Effector memory CD8-positive, alpha-beta T cell (primary cell): ENCODE data around the gene FHIT.

Experiments
- ATAC-seq: fragments of 150-1000 bp; cut with Tn5 transposase; replicated peaks from 2 replicates; pipeline ENCODE4 v1.10.0; 2021; ENCODE audit warnings: mild to moderate bottlenecking, moderate library complexity
- DNase-seq, 3 experiments: peaks; one replicate each; pipeline ENCODE4 v3.0.0; 2021
- H3K27ac Mint-ChIP-seq, 2 donors: one replicate each; pipeline ENCODE4 v1.8.0; 2022; ENCODE audit warnings: mild to moderate bottlenecking in 2 of 2, mixed read lengths in 2 of 2, moderate library complexity in 2 of 2
- H3K27me3 Mint-ChIP-seq, 2 donors: one replicate each; pipeline ENCODE4 v1.8.0; 2022; ENCODE audit warnings: mixed read lengths in 2 of 2
- H3K36me3 Mint-ChIP-seq: one replicate; pipeline ENCODE4 v1.8.0; 2022; ENCODE audit warnings: mild to moderate bottlenecking, moderate library complexity, mixed read lengths; ENCODE audit not compliant: insufficient read depth
- H3K4me1 Mint-ChIP-seq, 2 donors: one replicate each; pipeline ENCODE4 v1.8.0; 2022; ENCODE audit warnings: low read depth in 2 of 2, mixed read lengths in 2 of 2
- H3K4me3 Mint-ChIP-seq, 2 donors: one replicate each; pipeline ENCODE4 v1.8.0; 2022; ENCODE audit warnings: mild to moderate bottlenecking in 2 of 2, mixed read lengths in 2 of 2, moderate library complexity in 2 of 2
- H3K9me3 Mint-ChIP-seq, 2 donors: one replicate each; pipeline ENCODE4 v1.8.0; 2022; ENCODE audit warnings: mixed read lengths in 2 of 2

The FHIT gene

DNA sequence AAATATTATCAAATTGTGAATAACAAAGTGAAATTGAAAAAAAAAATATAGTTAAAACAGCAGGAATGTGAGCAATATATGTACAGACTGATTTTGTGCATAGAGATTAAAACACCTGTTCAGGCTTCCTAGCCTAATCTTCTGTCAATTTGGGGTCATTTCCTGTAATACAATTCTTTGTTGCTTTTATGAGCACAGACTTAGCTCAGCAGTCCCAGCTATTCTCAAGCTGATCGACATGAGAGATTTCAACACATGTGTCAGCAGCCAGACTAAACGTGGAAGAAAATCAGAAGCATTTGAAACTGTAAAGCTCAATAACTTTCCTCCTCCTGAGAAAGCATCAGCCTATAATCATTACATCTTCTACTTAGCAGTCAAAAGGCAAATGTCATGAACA, 1.6 kb upstream of the FHIT start:
- H3K36me3 Mint-ChIP-seq: peaks cover 5% of the 10 kb centered on the region
- peaks cover 6 to 14% of the 10 kb centered on the region in 2 donors for H3K4me1 Mint-ChIP-seq
- H3K27ac Mint-ChIP-seq: no peak overlapping the region
- H3K4me3 Mint-ChIP-seq: peak overlapping the region; percentile 58 to 83
- H3K27me3 Mint-ChIP-seq: peaks cover 12 to 17% of the 10 kb centered on the region in 2 donors
- ATAC-seq (no peak), DNase-seq (no peak)
- H3K9me3 Mint-ChIP-seq: no peaks in the 10 kb centered on the region

DNA sequence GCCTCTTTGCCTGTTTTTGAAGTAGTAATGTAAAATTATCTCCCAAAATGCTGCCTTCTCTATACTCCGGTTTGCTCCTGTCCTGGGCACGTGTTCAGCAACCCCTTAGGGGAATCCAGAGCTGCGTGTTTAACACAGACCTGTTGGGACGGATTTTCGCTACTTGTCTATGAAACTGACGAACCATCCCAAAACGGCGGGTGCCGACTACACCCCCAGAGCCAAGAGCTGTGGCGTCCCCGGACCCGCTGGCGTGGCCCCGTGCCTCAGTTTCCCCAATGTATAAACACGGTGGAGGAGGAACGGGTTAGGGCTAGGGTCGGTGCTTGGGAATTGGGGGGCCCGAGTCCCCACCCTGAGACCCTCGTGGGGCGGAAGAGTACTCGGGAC, 473 bp downstream of the FHIT start:
- H3K4me1 Mint-ChIP-seq: peaks cover 6 to 14% of the 10 kb centered on the region in 2 donors
- no peak for ATAC-seq

DNA sequence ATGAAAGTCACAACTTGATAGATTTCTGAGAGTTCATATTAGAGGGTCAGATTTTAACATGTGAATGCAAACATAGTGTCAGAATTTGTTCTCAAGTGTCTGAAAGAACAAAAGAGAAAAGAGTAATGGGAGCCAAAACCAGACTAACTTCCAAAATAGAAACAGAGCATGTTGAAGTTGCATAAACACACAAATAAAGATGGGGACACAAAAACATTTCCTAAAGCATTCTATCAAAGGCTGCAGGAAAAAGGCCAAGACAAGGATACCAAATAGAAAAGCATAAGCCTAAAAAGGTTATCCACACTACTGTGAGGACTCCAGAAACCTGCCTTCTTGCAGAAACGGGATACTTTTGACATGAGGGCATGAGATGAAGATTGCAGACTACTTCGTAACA, 2.8 kb downstream of the FHIT start:
- Mint-ChIP-seq H3K9me3 (no peaks in the 10 kb centered on the region), H3K36me3 (peaks cover 5% of the 10 kb centered on the region), H3K27ac (no peak overlapping the region), H3K27me3 (peaks cover 12 to 37% of the 10 kb centered on the region in 2 donors), H3K4me1 (peaks cover 6 to 14% of the 10 kb centered on the region in 2 donors), H3K4me3 (no peak overlapping the region)
- ATAC-seq: no peak
- no peak for DNase-seq

More for the DNA sequence above, 473 bp downstream of the FHIT start:
- Mint-ChIP-seq H3K36me3 (peaks cover 5% of the 10 kb centered on the region), H3K4me3 (peak overlapping the region; percentile 58 to 83), H3K27me3 (peaks cover 12 to 33% of the 10 kb centered on the region in 2 donors), H3K27ac (peak overlapping the region in 1 of 2 donors; percentile 39), H3K9me3 (no peaks in the 10 kb centered on the region)
- no peak for DNase-seq

DNA sequence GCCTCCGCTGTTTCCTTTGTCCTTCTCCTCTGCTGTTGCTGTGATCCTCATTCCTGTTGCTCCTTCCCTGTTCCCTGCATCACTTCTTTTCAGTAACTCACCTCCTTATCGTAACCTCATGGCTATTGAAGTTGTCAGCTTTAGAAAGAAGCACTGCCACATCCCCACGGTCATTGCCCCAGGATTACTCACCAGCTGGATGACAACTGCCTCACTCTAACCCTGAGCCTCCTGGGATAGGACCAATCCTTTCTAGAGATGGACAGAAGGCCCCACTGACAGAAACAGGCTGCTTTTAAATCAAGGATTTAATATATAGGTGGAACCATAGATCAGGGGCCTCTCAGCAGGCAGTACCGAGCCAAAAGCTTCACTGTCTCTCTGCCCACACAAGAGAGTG, 4.1 kb downstream of the FHIT start:
- DNase-seq (no peak), ATAC-seq (no peak)
- Mint-ChIP-seq H3K4me3 (no peak overlapping the region), H3K27ac (no peak overlapping the region), H3K27me3 (peaks cover 7 to 25% of the 10 kb centered on the region in 2 donors), H3K9me3 (no peaks in the 10 kb centered on the region), H3K36me3 (peaks cover 5% of the 10 kb centered on the region), H3K4me1 (peaks cover 6 to 14% of the 10 kb centered on the region in 2 donors)

DNA sequence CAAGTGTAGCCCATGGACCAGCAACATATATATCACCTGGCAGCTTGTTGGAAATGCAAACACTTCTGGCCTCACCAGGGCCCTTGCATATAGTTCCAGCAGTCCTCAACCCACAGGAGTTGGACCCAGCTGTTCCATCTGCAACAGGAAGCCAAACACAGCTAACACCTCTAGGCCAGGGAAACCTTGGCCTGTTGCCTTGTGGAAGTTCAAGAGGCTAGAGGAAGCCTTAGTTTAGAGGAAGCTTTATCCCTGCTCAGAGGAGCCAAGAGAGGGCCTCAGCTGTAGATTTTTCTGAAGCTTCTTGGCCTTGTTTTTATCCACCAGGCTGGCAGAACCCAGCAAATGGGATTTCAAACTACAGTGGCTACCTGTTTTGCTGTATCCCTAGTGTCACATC, 11.4 kb downstream of the FHIT start:
- no peaks in the 10 kb centered on the region for H3K9me3 Mint-ChIP-seq
- ATAC-seq: no peak
- no peaks in the 10 kb centered on the region for H3K36me3 Mint-ChIP-seq
- H3K4me3 Mint-ChIP-seq: no peak overlapping the region
- DNase-seq: no peak
- H3K27ac Mint-ChIP-seq: no peak overlapping the region
- peaks cover 0 to 8% of the 10 kb centered on the region in 2 donors for H3K27me3 Mint-ChIP-seq
- no peaks in the 10 kb centered on the region for H3K4me1 Mint-ChIP-seq

DNA sequence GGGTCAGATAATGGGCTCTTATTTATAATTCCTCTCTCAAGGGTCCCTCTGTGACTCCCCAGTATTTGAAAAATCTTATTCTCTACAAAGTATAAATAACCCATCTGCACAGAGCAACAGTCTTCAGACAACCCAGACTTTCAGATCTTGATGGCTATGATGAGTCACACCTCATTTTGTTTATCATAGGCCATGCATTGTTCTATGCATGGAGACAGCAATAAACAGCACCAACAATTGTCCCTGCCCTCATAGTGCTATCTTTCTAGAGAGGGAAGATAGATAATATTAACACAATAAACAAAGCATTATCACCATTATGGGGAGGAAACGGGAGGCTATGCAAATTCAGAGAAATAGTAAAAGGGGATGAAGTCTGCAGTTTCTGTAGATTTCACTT, 13.4 kb downstream of the FHIT start:
- no peaks in the 10 kb centered on the region for H3K9me3 Mint-ChIP-seq
- H3K27me3 Mint-ChIP-seq: no peaks in the 10 kb centered on the region
- H3K4me3 Mint-ChIP-seq: no peak overlapping the region
- no peak for DNase-seq
- no peaks in the 10 kb centered on the region for H3K36me3 Mint-ChIP-seq
- H3K4me1 Mint-ChIP-seq: no peaks in the 10 kb centered on the region
- H3K27ac Mint-ChIP-seq: no peak overlapping the region
- ATAC-seq: no peak

DNA sequence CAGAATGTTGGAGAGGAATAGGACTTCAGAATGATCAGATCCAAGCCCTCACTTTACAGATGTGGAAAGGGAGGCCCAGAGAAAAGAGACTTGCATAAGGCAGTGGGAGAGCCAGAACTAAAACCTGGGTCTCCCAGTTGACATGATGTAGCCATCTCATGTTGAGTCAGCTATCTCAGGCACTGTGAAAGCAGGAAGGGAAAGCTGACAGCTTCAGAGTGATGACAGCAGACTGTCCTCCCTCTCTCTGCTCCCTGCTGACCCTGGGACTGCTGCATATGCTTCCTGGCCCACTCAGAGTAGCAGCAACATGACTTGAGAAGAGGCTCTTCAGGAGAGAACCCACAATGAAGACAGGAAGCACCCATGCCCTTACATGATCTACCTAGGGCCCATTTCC, 14.7 kb downstream of the FHIT start:
- H3K36me3 Mint-ChIP-seq: no peaks in the 10 kb centered on the region
- H3K9me3 Mint-ChIP-seq: no peaks in the 10 kb centered on the region
- DNase-seq (no peak), ATAC-seq (no peak)
- H3K27ac Mint-ChIP-seq: no peak overlapping the region
- no peak overlapping the region for H3K4me3 Mint-ChIP-seq
- no peaks in the 10 kb centered on the region for H3K27me3 Mint-ChIP-seq
- H3K4me1 Mint-ChIP-seq: no peaks in the 10 kb centered on the region

DNA sequence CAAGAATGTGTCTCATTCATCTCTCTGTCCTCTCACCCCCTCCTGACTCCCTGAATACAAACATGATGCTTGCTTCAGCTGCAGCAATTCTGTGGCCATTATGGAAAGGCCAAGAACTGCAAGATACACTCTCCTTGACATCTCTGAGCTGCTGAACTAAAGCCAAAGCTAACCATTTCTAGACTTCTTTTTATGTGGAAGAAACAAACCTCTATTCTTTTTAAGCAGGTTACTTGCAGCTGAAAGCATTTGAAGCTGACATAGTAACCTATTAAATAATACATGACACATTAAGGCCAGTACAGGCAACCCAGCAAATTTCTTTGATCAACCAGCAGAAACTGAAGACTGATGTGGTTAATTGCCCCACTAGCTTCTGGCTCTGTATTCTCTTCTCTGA, 17.5 kb downstream of the FHIT start:
- DNase-seq: no peak
- no peak overlapping the region for H3K4me3 Mint-ChIP-seq
- H3K27me3 Mint-ChIP-seq: no peaks in the 10 kb centered on the region
- H3K36me3 Mint-ChIP-seq: no peaks in the 10 kb centered on the region
- H3K4me1 Mint-ChIP-seq: no peaks in the 10 kb centered on the region
- no peaks in the 10 kb centered on the region for H3K9me3 Mint-ChIP-seq
- no peak overlapping the region for H3K27ac Mint-ChIP-seq
- ATAC-seq: no peak

DNA sequence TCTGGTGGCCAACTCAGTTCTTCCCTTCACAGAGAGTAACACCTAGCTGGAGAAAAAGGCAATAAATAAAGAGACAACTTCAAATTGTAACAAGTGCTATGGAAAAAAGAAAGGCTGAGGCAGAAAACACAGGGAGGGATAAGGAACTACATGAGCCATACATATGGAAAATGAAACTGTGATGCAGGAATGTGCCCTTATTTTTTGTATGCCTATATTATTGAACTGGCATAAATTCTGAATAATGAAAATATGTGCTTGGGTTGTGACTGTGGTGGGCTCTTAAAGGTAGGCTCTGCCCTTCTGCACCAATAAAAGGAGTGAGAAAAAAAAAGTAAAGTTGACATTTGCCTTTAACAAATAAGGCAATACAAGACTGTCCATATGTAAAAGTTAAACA, 19.6 kb downstream of the FHIT start:
- Mint-ChIP-seq H3K36me3 (no peaks in the 10 kb centered on the region), H3K4me1 (no peaks in the 10 kb centered on the region), H3K9me3 (no peaks in the 10 kb centered on the region), H3K4me3 (no peak overlapping the region), H3K27me3 (no peaks in the 10 kb centered on the region), H3K27ac (no peak overlapping the region)
- DNase-seq (no peak), ATAC-seq (no peak)

DNA sequence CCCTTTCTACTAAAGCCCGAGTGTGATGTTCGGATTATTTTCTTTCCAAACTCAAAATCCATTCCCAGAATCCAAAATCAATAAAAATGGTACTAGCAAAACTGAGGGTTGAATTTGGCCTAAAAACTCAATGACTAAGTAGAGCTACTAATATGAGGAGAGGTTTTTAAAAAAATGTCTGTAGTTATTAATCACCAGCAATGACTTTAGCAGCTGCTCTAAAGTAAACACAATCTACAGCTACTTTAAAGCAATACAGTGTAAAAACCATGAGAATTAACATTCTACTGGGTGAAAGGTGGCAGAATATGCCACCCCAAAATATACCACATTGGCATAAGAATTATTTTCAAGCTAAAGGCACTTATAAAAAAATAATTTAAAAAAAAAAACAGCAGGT, 23.5 kb downstream of the FHIT start:
- ATAC-seq: no peak
- no peak for DNase-seq
- Mint-ChIP-seq H3K4me3 (no peak overlapping the region), H3K27ac (no peak overlapping the region), H3K4me1 (no peaks in the 10 kb centered on the region), H3K36me3 (no peaks in the 10 kb centered on the region), H3K9me3 (no peaks in the 10 kb centered on the region), H3K27me3 (no peaks in the 10 kb centered on the region)

DNA sequence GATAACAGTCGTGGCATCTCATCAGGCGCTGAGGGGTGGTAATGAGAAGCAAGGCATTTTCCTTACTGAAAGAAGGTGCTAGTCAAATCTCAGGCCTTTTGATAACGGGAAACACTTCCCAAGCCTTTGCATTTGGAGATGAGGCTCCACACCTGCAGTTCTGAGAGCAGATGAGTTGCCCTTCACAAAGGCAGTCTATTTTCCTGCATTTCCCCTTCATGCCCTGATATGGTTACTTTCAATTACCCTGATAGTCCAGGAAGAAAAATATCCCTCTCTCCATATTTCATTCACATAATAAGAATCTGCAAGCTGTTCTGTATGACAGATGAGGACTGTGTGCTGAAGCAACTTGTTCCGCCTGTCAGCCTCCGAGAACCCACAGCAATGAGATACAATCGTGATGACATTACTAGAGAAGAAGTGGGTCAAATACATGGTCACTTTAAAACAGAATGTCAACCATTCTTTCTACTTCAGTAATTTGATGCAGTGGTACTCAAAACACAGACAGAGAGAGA, 25.0 kb downstream of the FHIT start:
- Mint-ChIP-seq H3K9me3 (no peaks in the 10 kb centered on the region), H3K4me3 (no peak overlapping the region), H3K27ac (no peak overlapping the region), H3K36me3 (no peaks in the 10 kb centered on the region), H3K4me1 (no peaks in the 10 kb centered on the region), H3K27me3 (no peaks in the 10 kb centered on the region)
- ATAC-seq: no peak
- no peak for DNase-seq

DNA sequence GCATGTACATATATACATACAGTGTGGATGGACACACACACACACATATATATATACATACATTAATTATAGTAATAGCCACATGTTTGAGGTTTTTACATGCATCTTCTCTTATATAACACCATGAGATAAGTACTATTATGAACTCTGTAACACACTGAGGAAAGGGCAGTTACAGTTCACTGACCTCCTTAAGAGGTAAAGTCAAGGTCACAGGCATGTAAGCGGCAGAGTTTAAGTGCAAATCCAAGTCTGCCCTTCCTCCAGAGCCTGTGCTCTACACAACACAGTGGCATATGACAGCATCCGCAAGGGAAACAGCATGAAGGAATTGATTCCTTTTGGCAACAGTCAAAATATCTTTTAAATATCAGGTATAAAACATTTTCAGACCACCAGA, 26.4 kb downstream of the FHIT start:
- Mint-ChIP-seq H3K27me3 (no peaks in the 10 kb centered on the region), H3K9me3 (no peaks in the 10 kb centered on the region), H3K4me1 (no peaks in the 10 kb centered on the region), H3K4me3 (no peak overlapping the region), H3K27ac (no peak overlapping the region), H3K36me3 (no peaks in the 10 kb centered on the region)
- no peak for ATAC-seq
- DNase-seq: no peak

DNA sequence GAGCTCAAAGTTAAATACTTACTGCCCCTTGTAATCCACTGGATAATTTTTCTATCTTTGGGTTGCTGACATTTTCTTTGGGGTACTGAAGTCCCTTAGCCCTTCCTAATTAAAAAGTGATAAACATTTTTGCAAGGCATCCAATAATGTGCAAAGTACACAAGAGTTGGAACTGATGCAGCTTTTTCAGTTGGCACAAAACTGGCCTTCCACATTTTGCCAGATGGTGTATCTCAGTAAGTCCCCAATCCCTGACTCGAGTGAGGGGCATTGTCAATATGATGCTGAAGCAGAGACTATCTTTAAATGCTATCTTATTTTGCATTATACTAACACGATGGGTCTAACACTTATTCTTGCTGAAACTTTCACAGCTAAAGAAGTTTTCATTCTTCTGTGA, 27.8 kb downstream of the FHIT start:
- no peak overlapping the region for H3K27ac Mint-ChIP-seq
- no peaks in the 10 kb centered on the region for H3K9me3 Mint-ChIP-seq
- DNase-seq (no peak), ATAC-seq (no peak)
- H3K36me3 Mint-ChIP-seq: no peaks in the 10 kb centered on the region
- no peaks in the 10 kb centered on the region for H3K4me1 Mint-ChIP-seq
- no peaks in the 10 kb centered on the region for H3K27me3 Mint-ChIP-seq
- H3K4me3 Mint-ChIP-seq: no peak overlapping the region

DNA sequence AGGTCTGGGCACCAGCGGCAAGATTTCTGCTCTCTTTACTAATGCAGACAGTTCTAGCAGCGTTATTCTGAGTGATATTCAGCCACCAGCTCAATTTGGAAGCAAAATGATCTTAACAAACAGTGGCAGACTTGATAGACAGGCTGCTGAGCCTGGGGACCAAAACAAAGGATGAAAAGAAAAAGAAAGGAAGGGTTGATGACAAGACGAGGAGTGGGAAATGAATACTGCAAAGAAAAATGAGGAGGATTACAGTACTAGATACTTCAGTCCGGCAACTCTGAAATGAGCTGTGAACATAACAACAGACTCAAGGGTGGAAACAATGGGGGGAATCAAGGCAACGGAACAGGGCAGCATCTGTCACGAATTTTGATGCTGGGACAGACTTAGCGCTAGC, 28.8 kb downstream of the FHIT start:
- Mint-ChIP-seq H3K27ac (no peak overlapping the region), H3K4me1 (no peaks in the 10 kb centered on the region), H3K27me3 (no peaks in the 10 kb centered on the region), H3K4me3 (no peak overlapping the region), H3K36me3 (no peaks in the 10 kb centered on the region), H3K9me3 (peaks cover 0 to 3% of the 10 kb centered on the region in 2 donors)
- no peak for DNase-seq
- ATAC-seq: no peak

DNA sequence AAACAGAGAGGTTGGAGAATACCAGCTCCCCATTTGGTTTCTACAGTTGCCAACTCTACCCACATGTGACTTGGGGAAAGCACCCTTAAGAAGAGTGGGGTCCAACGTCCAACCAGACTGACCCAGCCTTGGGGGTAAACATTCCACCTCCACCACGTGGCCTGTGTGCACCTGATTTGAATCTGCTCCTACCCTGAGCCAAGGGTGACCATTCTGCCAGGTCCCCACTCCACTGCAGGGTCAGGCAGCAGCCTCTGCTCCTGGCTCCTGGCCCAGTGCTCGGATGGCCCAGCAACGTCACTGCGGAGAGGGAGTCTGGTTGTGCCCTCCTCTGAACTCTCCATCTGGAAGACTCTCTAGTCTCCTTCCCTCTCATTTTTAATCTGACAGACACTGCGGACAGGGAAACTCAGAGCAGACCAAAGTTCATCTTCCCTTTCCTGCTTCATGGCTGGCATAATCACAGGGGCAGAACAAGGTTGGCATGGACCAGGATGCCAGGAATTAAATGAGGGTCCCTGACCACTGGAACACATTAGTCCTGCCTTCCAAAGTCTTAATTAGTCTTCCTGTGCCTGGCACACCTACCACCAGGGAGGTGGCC, 29.4 kb downstream of the FHIT start:
- DNase-seq (no peak), ATAC-seq (no peak)
- no peaks in the 10 kb centered on the region for H3K36me3 Mint-ChIP-seq
- no peaks in the 10 kb centered on the region for H3K4me1 Mint-ChIP-seq
- no peak overlapping the region for H3K27ac Mint-ChIP-seq
- no peaks in the 10 kb centered on the region for H3K27me3 Mint-ChIP-seq
- H3K4me3 Mint-ChIP-seq: no peak overlapping the region
- H3K9me3 Mint-ChIP-seq: peaks cover 0 to 3% of the 10 kb centered on the region in 2 donors
